HFF-Myc (cell line): ENCODE measurements around the gene HNRNPAB.
"Not testable (repeated sequence)": the region's sequence is repeated elsewhere in the genome, so short reads cannot be mapped to it uniquely, and the experiment has no call there.

Source experiments
- DNase-seq: peaks from one replicate; pipeline ENCODE4 v3.0.0-alpha.2; 2011; ENCODE audit warnings: low read depth; ENCODE audit errors: extremely low read depth
- H3K4me3 ChIP-seq: replicated peaks from 2 replicates; pipeline ENCODE4 v1.5.1; 2011; ENCODE audit warnings: low read depth, mild to moderate bottlenecking, control low read depth, low read length
- CTCF ChIP-seq: IDR thresholded peaks from 2 replicates; pipeline ENCODE4 v1.5.1; 2012; ENCODE audit warnings: mild to moderate bottlenecking, low read depth, low read length, control low read depth; ENCODE audit errors: missing control alignments

Gene HNRNPAB

DNA sequence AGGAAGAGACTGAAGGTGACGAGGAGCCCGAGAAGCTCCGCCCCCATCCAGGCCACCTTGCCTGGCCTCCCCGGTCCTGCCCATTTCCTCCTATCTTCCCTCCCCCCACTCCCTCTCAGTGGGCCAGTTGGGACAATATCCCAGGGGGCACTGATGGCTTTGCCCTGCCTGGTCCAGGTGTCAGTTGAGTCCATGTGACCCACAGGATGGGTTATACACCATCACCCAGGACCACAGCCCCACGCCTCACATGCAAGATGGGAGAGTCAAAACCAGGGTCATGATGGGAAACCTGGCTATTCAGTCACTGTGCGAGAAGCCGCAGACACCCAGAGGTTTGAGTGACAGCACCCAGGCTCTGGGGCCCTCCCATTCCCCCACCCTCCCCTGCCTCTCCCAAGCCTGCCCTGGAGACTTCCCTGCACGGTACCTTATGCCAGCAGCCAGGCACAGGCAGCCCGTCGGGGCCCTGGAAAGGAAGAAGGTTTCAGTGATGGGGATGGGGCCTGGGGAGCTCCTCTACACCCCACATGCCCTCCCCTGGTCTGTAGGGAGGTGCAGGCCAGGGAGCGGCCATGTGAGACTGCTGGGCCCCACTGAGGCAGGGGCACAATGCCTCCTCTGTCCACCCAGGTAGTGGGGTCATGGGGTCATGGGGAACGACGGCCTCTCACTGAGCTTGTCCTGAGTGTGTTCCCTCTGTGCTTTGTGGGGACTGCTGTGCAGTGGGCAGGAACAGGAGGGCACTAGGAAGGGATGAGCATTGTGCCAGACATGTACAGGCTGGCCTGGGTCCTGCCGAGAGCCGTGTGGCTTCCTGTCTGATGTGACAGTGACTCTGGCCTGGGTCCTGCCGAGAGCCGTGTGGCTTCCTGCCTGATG, 34.6 kb downstream of the HNRNPAB start:
- no peak for DNase-seq
- no peak for TF ChIP-seq CTCF
- H3K4me3 ChIP-seq = no peak overlapping the region

DNA sequence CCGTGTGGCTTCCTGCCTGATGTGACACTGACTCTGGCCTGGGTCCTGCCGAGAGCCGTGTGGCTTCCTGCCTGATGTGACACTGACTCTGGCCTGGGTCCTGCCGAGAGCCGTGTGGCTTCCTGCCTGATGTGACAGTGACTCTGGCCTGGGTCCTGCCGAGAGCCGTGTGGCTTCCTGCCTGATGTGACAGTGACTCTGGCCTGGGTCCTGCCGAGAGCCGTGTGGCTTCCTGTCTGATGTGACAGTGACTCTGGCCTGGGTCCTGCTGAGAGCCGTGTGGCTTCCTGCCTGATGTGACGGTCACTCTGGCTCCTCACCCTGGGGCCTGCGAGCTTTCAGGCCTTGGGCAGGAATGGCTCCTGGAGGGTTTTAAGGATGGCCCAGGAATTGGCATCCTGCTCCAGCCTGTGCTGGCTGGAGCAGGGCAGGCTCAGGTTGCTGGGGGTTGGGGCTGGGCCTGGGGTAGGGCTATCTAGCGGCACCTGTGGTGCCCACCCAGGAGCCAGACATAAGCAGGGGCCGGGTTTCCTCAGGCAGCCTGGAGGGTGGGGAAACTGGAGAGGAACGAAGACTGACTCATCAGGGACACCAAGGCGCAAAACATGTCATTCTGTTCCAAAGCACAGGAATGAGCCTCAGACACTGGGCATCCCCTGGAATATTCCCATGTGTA, 35.4 kb downstream of the HNRNPAB start:
- DNase-seq, H3K4me3 ChIP-seq: not testable (repeated sequence)

- H3K4me3 ChIP-seq = no peak overlapping the region
- no peak for DNase-seq
- TF ChIP-seq CTCF = no peak
Observed at GRCh38 chr5:178240341-178240741, 36.0 kb downstream of the HNRNPAB start.

DNA sequence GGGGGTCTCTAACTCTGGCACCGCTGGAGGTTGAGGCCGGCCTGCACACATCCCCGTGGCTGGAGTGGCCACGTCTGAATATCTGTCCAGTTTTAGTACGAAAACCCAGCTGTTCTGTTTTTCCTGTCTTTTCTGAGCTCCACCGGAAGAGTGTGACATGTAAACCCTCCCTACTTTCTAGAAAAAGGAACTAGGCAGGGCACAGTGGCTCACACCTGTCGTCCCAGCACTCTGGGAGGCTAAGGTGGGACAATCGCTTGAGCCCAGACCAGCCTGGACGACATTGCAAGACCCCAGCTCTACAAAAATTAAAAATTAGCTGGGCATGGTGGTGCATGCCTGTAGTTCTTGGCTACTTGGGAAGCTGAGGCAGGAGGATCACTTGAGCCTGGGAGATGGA, 36.4 kb downstream of the HNRNPAB start:
- DNase-seq = no peak

DNA sequence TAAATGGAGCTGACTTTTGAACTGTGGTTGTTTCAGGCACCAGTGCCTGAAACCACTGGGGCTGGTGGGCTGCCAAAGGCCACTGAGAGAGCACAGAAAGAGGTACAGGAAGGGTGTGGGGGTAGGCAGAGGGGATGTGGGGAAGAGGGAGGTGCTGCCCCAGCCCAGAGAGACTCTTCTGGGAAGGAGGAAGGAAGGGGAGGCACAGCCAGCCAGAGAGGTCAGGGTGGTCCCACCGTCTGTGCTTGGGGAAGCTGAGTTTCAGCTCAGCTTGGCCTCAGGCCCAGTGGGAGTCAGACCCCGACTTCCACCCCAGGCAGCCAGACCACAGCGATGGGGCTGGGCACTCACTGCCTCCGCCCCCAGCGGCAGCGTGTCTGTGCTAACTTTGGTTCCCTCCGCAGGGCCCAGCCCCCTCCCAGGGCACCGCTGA, 36.9 kb downstream of the HNRNPAB start:
- no peak for DNase-seq
- no peak for TF ChIP-seq CTCF
- H3K4me3 ChIP-seq = no peak overlapping the region

More for the DNA sequence above, 36.4 kb downstream of the HNRNPAB start:
- H3K4me3 ChIP-seq = no peak overlapping the region
- no peak for TF ChIP-seq CTCF

GRCh38 chr5:178241688-178242231, 37.4 kb downstream of the HNRNPAB start:
- no peak for DNase-seq
- no peak for TF ChIP-seq CTCF
- H3K4me3 ChIP-seq = no peak overlapping the region

- no peak for DNase-seq
- TF ChIP-seq CTCF = no peak
- H3K4me3 ChIP-seq = no peak overlapping the region
Observed at GRCh38 chr5:178242416-178242815, 38.1 kb downstream of the HNRNPAB start.
